SU-DHL-6 (cell line): ENCODE measurements around the gene DAZAP2.

Experiments
- H2AFZ ChIP-seq: fragments of 200-600 bp; sonication (generic); 2 replicates; pipeline ENCODE4 v1.6.1; 2014; ENCODE audit warnings: low read depth, mild to moderate bottlenecking, moderate library complexity, mixed read lengths, antibody characterized with exemption, low read length; ENCODE audit not compliant: severe bottlenecking
- H3F3A ChIP-seq: fragments of 200-600 bp; shearing (Covaris generic); 2 replicates; pipeline ENCODE4 v1.6.0; 2016; ENCODE audit warnings: antibody characterized with exemption, mild to moderate bottlenecking; ENCODE audit not compliant: insufficient read depth
- H3K27ac ChIP-seq: fragments of 200-600 bp; sonication (generic); 2 replicates; pipeline ENCODE4 v1.5.1; 2016; ENCODE audit warnings: low read depth, mild to moderate bottlenecking, low read length, moderate library complexity, mixed read lengths
- H3K27me3 ChIP-seq: fragments of 200-600 bp; sonication (generic), shearing (Covaris generic); 2 replicates; pipeline ENCODE4 v1.6.0; 2014; ENCODE audit warnings: mild to moderate bottlenecking, low read length
- H3K36me3 ChIP-seq: fragments of 200-600 bp; sonication (generic); 2 replicates; pipeline ENCODE4 v1.6.1; 2014; ENCODE audit warnings: mild to moderate bottlenecking, low read length, mixed read lengths
- H3K4me2 ChIP-seq: fragments of 300-600, 200-600 bp; shearing (Covaris generic), sonication (generic); 2 replicates; pipeline ENCODE4 v1.6.0; 2014; ENCODE audit warnings: low read length, low read depth, mild to moderate bottlenecking; ENCODE audit not compliant: poor library complexity, severe bottlenecking
- H3K4me3 ChIP-seq: fragments of 200-600 bp; sonication (generic); 2 replicates; pipeline ENCODE4 v1.5.1; 2014; ENCODE audit warnings: antibody characterized with exemption, low read length, mild to moderate bottlenecking, mixed read lengths; ENCODE audit not compliant: insufficient read depth, poor library complexity, severe bottlenecking
- H3K79me2 ChIP-seq: fragments of 200-600 bp; sonication (generic); 2 replicates; pipeline ENCODE4 v1.6.1; 2014; ENCODE audit warnings: mild to moderate bottlenecking, low read length, moderate library complexity; ENCODE audit not compliant: insufficient read depth
- H3K9ac ChIP-seq: fragments of 200-600 bp; sonication (generic); 2 replicates; pipeline ENCODE4 v1.7.0; 2014; ENCODE audit warnings: mild to moderate bottlenecking, low read length
- H3K9me2 ChIP-seq: fragments of 200-600 bp; sonication (generic); replicated peaks from 2 replicates; pipeline ENCODE4 v1.6.1; 2014; ENCODE audit warnings: low read length; ENCODE audit not compliant: insufficient read depth
- H3K9me3 ChIP-seq: fragments of 200-600 bp; sonication (generic); 2 replicates; pipeline ENCODE4 v1.6.1; 2014; ENCODE audit warnings: low read length, mixed read lengths; ENCODE audit not compliant: insufficient read depth
- H4K20me1 ChIP-seq: fragments of 200-600 bp; sonication (generic); 2 replicates; pipeline ENCODE4 v1.6.1; 2014; ENCODE audit warnings: low read depth, mild to moderate bottlenecking, antibody characterized with exemption, low read length, moderate library complexity, mixed read lengths
- EZH2phosphoT487 ChIP-seq: fragments of 200-600 bp; sonication (generic), shearing (Covaris generic); conservative IDR thresholded peaks from 2 replicates; pipeline ENCODE4 v1.6.1; 2018; ENCODE audit warnings: mild to moderate bottlenecking, antibody characterized with exemption, low read length, moderate library complexity, mixed read lengths
- TF ChIP-seq, protein P1 (sequence below): fragments of 200-600 bp; sonication (generic); IDR thresholded peaks from one replicate; pipeline ENCODE4 v1.5.1; 2017; ENCODE audit warnings: antibody characterized with exemption, mild to moderate bottlenecking, low read length, moderate library complexity; ENCODE audit not compliant: insufficient read depth, poor library complexity, severe bottlenecking

DAZAP2 gene

DNA sequence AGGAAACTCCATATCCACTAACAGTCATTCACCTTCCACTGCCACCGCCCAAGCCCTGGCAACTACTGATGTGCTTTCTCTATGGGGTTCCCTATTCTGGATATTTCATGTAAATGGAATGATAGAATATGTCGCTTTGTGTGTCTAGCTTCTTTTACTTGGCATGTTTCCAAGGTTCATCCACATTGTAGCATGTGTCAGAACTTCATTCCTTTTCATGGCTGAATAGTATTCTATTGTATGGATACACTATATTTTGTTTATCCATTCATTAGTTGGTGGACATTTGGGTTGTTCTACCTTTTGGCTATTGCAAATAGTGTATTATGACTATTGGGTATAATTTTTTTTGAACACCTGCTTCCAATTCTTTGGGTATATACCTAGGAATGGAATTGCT lies 29.4 kb upstream of the DAZAP2 start:
- H3F3A ChIP-seq: no peaks in the 10 kb centered on the region

DNA sequence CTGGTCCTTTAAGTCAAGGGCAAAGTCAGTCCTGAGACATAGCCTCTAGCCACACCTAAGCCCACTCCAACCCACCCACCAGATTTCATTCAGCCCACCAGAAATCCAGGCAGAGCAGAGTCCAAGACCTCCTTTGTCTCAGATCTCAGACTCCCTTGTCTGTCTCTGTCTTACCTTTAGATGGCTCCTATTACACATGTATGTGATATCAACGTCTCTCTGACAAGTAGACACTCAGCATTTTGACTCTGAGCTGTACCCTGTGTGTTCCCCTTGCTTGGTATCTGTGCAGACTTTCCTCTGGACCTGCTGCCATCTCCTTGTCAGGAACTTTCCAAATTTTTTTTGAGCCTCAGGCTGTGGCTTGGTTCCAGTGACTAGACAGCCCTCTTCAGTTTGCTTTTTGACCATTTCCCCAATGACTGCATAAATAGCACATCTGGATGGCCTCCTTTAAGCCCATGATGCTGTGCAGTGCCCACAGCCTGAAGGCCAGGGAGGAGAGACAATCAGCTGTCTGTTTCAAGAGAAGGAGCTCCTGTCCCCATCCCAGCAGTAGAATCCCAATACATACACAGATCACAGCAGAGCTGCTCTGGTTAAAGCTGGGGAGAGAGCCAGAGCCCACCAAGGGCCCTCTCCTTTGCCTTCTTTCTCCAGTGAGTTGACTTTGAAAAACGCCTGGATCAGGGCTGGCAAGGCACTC lies 27.8 kb upstream of the DAZAP2 start:
- Histone ChIP-seq H3K9me2 (no peaks in the 10 kb centered on the region), H3K79me2 (no peaks in the 10 kb centered on the region), H3K9me3 (no peaks in the 10 kb centered on the region), H2AFZ (no peak overlapping the region), H3F3A (peaks cover 2% of the 10 kb centered on the region; the same call in 1 of the 2 replicates), H3K27me3 (no peaks in the 10 kb centered on the region), H3K4me3 (no peak overlapping the region), H3K27ac (no peak overlapping the region), H3K36me3 (no peaks in the 10 kb centered on the region), H3K9ac (no peak overlapping the region), H4K20me1 (no peaks in the 10 kb centered on the region), H3K4me2 (no peak overlapping the region)
- TF ChIP-seq EZH2phosphoT487: no peak
- TF ChIP-seq, protein P1, sequence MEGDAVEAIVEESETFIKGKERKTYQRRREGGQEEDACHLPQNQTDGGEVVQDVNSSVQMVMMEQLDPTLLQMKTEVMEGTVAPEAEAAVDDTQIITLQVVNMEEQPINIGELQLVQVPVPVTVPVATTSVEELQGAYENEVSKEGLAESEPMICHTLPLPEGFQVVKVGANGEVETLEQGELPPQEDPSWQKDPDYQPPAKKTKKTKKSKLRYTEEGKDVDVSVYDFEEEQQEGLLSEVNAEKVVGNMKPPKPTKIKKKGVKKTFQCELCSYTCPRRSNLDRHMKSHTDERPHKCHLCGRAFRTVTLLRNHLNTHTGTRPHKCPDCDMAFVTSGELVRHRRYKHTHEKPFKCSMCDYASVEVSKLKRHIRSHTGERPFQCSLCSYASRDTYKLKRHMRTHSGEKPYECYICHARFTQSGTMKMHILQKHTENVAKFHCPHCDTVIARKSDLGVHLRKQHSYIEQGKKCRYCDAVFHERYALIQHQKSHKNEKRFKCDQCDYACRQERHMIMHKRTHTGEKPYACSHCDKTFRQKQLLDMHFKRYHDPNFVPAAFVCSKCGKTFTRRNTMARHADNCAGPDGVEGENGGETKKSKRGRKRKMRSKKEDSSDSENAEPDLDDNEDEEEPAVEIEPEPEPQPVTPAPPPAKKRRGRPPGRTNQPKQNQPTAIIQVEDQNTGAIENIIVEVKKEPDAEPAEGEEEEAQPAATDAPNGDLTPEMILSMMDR: no peak

More for the DNA sequence above, 29.4 kb upstream of the DAZAP2 start:
- Histone ChIP-seq H3K36me3 (no peaks in the 10 kb centered on the region), H3K79me2 (no peaks in the 10 kb centered on the region), H4K20me1 (no peaks in the 10 kb centered on the region), H3K9ac (no peak overlapping the region), H2AFZ (no peak overlapping the region), H3K27ac (no peak overlapping the region), H3K4me3 (no peak overlapping the region), H3K9me2 (no peaks in the 10 kb centered on the region), H3K27me3 (no peaks in the 10 kb centered on the region), H3K9me3 (no peaks in the 10 kb centered on the region), H3K4me2 (no peak overlapping the region)
- no peak for TF ChIP-seq EZH2phosphoT487
- TF ChIP-seq, protein P1: no peak

DNA sequence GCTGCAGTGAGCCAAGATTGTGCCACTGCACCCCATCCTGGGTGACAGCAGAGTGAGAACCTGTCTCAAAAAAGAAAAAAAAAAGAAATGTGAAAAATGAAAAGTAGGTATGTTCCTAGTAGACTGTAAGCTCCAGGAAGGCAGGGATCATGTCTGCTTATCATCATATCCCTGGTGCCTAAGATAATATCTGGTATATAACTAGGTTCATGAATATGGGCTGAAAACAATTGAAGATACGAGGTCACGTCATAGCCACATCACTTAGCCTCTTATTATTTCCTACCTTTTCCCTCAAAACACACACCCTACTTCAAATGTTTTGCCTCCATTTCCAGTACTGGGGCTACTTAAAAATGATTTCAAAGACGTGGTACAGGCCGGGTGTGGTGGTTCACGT lies 23.7 kb upstream of the DAZAP2 start:
- Histone ChIP-seq H3K27me3 (no peaks in the 10 kb centered on the region), H4K20me1 (no peaks in the 10 kb centered on the region), H3K27ac (no peak overlapping the region), H3K9ac (no peak overlapping the region), H2AFZ (no peak overlapping the region), H3K4me2 (no peak overlapping the region), H3F3A (peaks cover 25% of the 10 kb centered on the region), H3K9me2 (no peaks in the 10 kb centered on the region), H3K9me3 (no peaks in the 10 kb centered on the region), H3K36me3 (no peaks in the 10 kb centered on the region), H3K4me3 (no peak overlapping the region), H3K79me2 (no peaks in the 10 kb centered on the region)
- TF ChIP-seq EZH2phosphoT487: no peak
- TF ChIP-seq, protein P1: no peak
